GM18499 (cell line): ENCODE measurements around the gene CLCA1.

Source experiments
- ATAC-seq: cut with Tn5 transposase; IDR thresholded peaks from one replicate; pipeline ENCODE4 v1.9.1; 2021; ENCODE audit warnings: moderate number of reproducible peaks; ENCODE audit not compliant: insufficient read depth, unreplicated experiment

The CLCA1 gene

DNA sequence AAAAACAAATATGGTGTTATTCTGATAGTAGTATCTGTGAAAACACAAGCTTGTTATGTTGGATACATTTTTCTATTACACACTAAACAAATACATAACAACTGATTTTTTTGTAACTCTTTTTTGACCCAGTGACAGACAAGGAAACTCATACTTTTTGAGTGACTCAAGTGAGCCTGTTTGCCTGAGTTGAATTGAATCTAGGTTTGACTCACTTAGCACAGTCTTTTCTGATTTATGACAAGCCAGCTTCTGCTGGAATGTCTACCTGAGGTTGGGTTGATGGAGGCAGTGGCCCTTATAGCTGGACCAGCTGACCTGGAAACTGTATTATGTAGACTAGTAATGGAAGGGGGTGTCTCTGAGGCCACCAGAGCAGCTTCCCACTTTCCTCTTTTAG lies 73.9 kb downstream of the CLCA1 start:
- ATAC-seq = no peak

GRCh38 chr1:86546787-86547221 lies 78.1 kb downstream of the CLCA1 start, which contains the start of gene CLCA4:
CLCA4 (plus strand) TSS chr1:86547078; CDS start chr1:86547120, 42 bp downstream.
- ATAC-seq = no peak

DNA sequence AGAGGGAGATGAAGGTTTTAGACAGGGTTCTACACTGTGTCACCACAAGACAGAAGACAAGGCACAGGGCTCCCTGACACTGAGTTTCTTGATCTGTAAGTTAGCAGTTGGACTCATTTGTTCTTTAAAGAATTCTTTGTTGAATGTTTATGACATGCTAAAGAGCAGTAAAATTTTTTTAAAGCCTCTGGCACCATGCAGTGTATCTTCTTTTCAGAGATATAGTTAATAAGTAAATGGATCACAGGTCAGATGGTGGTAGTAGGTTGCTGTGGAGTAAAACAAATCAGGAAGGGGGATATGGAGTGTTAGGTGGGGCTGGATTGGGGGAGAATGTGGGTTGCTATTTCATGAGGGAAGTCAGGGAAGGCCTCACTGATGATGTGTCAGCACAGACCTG lies 80.1 kb downstream of the CLCA1 start:
- no peak for ATAC-seq
